Coronary artery (tissue), 2 donors: Measurements from ENCODE around the gene C1orf167.

Experiments used
- DNase-seq: peaks from one replicate; pipeline ENCODE4 v3.0.0-alpha.2; 2017; ENCODE audit warnings: low spot score
- H3K27ac ChIP-seq, 2 donors: fragments of 200-600 bp; sonication (generic); one replicate each; pipeline ENCODE4 v1.5.1; 2016 to 2019
- H3K4me3 ChIP-seq: fragments of 200-600 bp; sonication (generic); 2 replicates; pipeline ENCODE4 v1.5.1; 2016; ENCODE audit warnings: mild to moderate bottlenecking, moderate library complexity
- TF ChIP-seq, protein P1 (sequence below): fragments of 200-600 bp; sonication (generic); IDR thresholded peaks from one replicate; pipeline ENCODE4 v1.5.1; 2019; ENCODE audit warnings: antibody characterized with exemption

Gene C1orf167

DNA sequence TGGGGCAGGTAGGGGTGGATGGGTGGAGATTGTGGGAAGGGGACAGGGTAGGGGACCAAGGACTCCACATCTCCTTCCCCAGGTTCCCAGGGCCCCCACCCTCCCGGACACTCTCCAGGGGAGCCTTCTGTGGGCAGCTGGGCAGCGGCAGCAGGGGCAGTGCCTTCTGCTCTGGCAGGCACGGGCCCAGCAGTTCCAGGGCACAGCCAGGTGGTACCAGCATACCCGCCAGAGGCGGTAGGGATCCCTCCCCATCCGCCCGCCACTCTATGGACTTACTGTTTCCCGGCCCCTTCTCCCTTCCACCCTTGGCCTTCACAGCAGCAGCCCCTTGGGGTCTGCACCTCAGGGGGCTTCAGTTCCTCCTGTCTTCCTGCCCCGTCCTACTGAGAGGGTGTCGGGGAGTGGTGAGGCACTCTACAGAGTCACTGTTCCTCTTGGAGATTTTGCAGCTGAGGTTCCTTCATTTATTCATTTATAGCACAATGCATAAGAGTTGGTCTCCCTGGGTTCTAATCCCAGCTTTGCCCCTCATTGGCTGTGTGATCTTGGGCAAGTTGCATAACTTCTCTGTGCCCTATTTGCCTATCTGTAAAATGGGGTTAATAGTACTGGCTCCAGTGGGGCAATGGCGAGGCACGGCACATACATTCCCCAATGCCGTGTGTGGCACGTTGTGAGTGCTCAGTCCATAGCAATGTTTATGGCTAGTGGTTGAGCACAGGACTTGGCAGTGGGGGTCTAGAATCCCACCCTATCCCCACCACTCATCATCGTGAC lies 17.0 kb downstream of the C1orf167 start:
- Histone ChIP-seq H3K27ac (no peak overlapping the region), H3K4me3 (no peak overlapping the region)
- no peak for DNase-seq
- TF ChIP-seq, protein P1, sequence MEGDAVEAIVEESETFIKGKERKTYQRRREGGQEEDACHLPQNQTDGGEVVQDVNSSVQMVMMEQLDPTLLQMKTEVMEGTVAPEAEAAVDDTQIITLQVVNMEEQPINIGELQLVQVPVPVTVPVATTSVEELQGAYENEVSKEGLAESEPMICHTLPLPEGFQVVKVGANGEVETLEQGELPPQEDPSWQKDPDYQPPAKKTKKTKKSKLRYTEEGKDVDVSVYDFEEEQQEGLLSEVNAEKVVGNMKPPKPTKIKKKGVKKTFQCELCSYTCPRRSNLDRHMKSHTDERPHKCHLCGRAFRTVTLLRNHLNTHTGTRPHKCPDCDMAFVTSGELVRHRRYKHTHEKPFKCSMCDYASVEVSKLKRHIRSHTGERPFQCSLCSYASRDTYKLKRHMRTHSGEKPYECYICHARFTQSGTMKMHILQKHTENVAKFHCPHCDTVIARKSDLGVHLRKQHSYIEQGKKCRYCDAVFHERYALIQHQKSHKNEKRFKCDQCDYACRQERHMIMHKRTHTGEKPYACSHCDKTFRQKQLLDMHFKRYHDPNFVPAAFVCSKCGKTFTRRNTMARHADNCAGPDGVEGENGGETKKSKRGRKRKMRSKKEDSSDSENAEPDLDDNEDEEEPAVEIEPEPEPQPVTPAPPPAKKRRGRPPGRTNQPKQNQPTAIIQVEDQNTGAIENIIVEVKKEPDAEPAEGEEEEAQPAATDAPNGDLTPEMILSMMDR: no peak

DNA sequence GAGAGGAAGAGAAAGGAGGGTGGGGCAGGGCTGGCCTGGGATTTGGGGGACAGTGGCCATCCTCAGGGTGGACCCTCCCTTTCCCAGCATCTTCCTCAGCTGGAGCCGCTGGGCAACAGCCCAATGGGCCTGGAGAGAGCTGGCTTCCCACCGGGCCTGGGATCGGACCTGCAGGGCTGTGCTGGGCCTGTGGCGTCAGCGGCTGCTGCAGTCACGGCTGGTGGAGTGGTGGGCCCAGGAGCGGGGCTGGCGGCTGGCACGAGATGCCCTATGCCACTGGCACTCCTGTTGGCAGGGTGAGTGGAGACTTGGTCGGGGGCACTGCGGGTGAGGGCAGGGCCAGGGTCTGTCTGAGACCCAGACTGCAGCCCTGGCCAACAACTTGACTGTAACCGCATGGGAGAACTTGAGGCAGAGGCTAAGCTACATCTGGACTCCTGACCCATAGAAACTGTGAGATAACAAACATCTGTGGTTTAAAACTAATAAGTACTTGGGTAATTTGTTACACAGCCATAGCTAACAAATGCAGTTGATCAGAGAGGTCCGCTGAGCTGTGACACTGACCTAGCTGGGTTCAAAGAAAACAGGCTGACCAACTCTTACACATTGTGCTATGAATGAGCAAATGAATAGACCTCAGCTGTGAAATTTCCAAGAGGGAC lies 17.9 kb downstream of the C1orf167 start:
- DNase-seq: no peak

DNA sequence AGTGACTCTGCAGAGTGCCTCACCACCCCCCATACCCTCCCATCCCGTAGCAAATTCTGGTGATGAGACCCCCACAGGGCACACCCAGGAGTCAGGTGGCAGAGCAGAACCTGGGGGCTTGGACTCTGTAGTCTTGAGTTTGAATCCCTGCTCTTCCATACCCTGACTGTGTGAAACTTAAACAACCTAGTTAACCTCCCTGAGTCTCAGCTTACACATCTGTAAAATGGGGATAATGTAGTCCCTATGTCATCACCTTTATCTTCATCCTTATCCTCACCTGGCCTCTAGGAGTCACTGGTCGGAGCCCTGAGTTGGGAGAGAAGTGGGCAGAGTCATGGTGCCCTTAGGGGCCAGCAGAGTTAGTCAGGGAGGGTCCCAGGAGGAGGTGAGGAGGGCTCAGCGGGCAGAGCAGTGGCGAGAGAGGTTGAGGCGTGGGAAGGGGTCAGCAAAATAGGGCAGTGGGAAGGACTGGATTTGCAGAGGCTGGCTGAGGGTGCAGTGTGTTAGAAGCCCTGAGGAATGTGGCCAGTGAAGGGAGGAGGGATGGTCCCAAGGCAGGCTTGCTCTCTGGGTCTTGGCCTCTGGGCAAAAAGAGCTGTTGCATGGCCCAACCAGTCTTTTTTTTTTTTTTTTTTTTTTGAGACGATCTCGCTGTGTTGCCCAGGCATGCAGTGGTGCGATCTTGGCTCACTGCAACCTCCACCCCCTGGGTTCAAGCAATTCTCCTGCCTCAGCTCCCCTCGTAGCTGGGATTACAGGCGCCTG lies 18.6 kb downstream of the C1orf167 start:
- no peak overlapping the region for H3K4me3 ChIP-seq
- TF ChIP-seq, protein P1: no peak
- DNase-seq: no peak

More for the DNA sequence above, 17.9 kb downstream of the C1orf167 start:
- TF ChIP-seq, protein P1: no peak
- Histone ChIP-seq H3K4me3 (no peak overlapping the region), H3K27ac (no peak overlapping the region)

DNA sequence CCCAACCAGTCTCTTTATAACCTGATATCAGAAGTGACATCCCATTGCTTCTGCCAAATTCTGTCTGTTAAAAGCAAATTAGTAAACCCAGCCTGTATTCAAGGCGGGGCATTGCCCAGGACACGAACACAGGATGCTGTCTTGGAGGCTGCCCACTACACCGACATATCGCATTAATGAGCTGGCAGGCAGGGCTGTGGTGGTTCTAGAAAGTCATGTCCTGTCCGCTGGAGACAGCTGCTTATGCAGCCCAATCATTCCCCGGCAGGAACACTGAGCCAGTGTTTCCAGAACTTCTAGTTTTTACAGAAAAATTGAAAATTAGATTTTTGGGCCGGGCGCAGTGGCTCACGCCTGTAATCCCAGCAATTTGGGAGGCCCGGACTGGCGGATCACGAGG lies 19.3 kb downstream of the C1orf167 start:
- H3K27ac ChIP-seq: no peak overlapping the region
- TF ChIP-seq, protein P1: no peak
- no peak overlapping the region for H3K4me3 ChIP-seq
- no peak for DNase-seq

More for the DNA sequence above, 18.6 kb downstream of the C1orf167 start:
- no peak overlapping the region for H3K27ac ChIP-seq

DNA sequence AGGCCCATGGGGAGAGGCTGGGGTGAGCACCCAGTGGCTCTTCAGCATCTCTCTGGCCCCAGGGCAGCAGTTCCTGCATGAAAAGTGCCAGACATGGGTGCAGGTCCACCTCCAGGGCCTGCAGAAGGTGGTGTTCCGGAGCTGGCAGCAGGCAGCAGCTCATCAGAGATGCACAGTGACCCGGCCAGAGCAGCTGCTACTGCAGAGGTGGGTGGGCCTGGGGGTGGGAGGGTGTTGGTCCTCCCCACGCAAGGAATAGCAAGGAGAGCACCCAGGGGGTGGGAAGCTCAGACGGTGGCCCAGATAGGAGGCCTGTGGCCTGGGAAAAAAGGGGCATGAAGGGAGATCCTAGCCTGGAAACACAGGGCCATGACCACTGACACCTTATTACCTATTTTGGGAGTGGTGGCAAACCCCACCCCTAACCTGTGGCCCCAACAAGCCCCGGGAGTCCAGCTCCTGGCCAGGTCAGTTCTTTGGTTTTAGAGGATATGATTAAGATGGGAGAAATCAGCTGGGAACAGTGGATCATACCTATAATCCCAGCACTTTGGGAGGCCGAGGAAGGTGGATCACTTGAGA lies 20.2 kb downstream of the C1orf167 start:
- TF ChIP-seq, protein P1: no peak
- no peak for DNase-seq
- H3K4me3 ChIP-seq: no peak overlapping the region
- H3K27ac ChIP-seq: no peak overlapping the region

DNA sequence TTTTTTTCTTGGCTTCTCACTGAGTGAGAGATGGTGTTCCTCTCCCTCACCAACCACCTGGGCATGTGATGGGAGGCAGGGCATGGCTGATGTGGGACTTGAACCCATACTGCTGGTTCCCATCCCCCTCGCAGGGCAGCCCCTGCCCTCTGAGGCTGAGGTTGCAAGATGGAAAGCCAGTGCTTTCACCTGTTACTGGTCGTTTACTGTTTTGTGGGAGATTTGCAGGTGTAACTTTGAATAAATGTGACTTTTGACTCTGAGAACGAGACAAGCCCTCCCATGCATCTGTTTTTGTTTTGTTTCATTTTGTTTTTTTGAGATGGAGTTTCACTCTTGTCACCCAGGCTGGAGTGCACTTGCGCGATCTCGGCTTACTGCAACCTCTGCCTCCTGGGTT lies 21.6 kb downstream of the C1orf167 start:
- Histone ChIP-seq H3K27ac (no peak overlapping the region), H3K4me3 (no peak overlapping the region)
- DNase-seq: no peak
- TF ChIP-seq, protein P1: no peak
